ENCODE data around the gene TMUB2.

TMUB2 gene

DNA sequence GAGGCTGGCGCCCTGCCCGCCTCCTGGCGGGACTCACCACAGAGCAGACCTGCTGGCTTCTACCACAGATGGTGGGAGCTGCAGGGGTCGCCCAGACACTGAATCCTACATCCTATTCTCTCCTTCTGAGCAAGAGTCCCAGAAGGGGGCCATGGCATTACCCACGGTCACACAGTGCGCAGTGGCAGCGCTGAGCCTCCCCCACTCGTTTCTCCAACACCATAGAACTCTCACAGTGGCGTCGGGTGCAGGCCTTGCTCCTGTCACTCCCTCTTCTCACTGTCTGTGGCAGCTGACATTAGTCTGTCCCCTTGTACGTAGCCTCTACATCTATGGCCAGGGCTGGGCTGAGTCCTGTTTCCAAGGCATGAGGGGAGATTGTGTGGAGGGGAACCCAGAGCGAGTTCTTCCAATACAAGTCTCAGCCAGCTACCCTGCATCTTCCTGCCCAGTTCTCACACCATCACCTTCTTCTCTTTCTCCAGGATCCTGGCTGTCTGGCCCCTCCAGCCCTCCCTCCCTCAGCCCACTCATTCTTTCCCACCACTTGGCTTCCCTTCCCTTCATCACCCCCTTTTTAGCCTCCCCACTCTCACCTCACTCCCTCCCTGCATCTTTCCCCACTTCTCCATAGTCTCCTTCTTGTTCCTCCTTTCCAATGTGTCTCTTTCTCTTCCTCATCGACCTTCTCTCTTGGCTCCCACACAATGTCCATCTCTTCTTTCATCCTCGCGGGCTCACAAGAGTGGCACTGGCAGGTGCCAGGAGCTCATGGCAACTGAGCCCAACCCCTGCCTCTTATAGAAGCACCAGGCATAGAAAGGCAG is 26.8 kb downstream of the TMUB2 start:
- Histone ChIP-seq H3K9me3 (ENCODE audit: low read length) (no peaks in the 10 kb centered on the region), H3K4me3 (ENCODE audit: low read depth, low read length, poor library complexity, severe bottlenecking) (no peak overlapping the region), H3K27me3 (ENCODE audit: insufficient read depth, low read length) (no peaks in the 10 kb centered on the region), H2AFZ (ENCODE audit: low read length) (no peak overlapping the region), H3K4me2 (ENCODE audit: low read length) (no peak overlapping the region), H3F3A (ENCODE audit: insufficient read depth, low read length) (no peaks in the 10 kb centered on the region), H3K9me2 (ENCODE audit: low read depth, low read length) (no peaks in the 10 kb centered on the region), H4K20me1 (ENCODE audit: insufficient read depth, low read length) (no peaks in the 10 kb centered on the region), H3K4me1 (ENCODE audit: insufficient read depth, low read length, severe bottlenecking) (peaks cover 62% of the 10 kb centered on the region), H3K9ac (ENCODE audit: low read length) (no peak overlapping the region), H3K79me2 (ENCODE audit: insufficient read depth, low read length) (peaks cover 19% of the 10 kb centered on the region), H3K36me3 (ENCODE audit: insufficient read depth, low read length) (peaks cover 77% of the 10 kb centered on the region), H3K27ac (ENCODE audit: low read depth, low read length, poor library complexity, severe bottlenecking) (peak overlapping the region; percentile 21)
- TF ChIP-seq, protein P1, sequence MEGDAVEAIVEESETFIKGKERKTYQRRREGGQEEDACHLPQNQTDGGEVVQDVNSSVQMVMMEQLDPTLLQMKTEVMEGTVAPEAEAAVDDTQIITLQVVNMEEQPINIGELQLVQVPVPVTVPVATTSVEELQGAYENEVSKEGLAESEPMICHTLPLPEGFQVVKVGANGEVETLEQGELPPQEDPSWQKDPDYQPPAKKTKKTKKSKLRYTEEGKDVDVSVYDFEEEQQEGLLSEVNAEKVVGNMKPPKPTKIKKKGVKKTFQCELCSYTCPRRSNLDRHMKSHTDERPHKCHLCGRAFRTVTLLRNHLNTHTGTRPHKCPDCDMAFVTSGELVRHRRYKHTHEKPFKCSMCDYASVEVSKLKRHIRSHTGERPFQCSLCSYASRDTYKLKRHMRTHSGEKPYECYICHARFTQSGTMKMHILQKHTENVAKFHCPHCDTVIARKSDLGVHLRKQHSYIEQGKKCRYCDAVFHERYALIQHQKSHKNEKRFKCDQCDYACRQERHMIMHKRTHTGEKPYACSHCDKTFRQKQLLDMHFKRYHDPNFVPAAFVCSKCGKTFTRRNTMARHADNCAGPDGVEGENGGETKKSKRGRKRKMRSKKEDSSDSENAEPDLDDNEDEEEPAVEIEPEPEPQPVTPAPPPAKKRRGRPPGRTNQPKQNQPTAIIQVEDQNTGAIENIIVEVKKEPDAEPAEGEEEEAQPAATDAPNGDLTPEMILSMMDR (IDR thresholded peaks at IDR 0.05; ENCODE audit: low read length), result no peak
- no peak for TF ChIP-seq EZH2 (IDR thresholded peaks at IDR 0.05; ENCODE audit: borderline replicate concordance, low read length)

DNA sequence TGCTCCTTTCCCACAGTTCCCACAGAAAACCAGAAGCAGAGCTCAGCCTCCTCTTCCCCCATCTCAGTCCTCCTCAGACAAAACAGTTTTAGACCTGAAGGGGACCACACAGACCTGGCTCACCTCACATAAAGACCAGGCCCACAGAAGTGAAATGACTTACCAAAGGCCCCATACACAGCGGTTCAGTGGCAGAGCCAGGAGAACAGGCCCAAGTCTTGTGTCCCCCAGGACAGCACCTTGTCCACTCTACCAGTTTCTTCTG is 27.4 kb downstream of the TMUB2 start:
- Histone ChIP-seq H3K36me3 (ENCODE audit: insufficient read depth, low read length) (peaks cover 72% of the 10 kb centered on the region), H3K4me1 (ENCODE audit: insufficient read depth, low read length, severe bottlenecking) (peaks cover 62% of the 10 kb centered on the region), H4K20me1 (ENCODE audit: insufficient read depth, low read length) (no peaks in the 10 kb centered on the region), H3K27ac (ENCODE audit: low read depth, low read length, poor library complexity, severe bottlenecking) (no peak overlapping the region), H3K9me3 (ENCODE audit: low read length) (no peaks in the 10 kb centered on the region), H3K9ac (ENCODE audit: low read length) (no peak overlapping the region), H3K4me2 (ENCODE audit: low read length) (no peak overlapping the region), H3K27me3 (ENCODE audit: insufficient read depth, low read length) (no peaks in the 10 kb centered on the region), H3K4me3 (ENCODE audit: low read depth, low read length, poor library complexity, severe bottlenecking) (no peak overlapping the region), H3K79me2 (ENCODE audit: insufficient read depth, low read length) (peaks cover 19% of the 10 kb centered on the region), H2AFZ (ENCODE audit: low read length) (no peak overlapping the region), H3F3A (ENCODE audit: insufficient read depth, low read length) (no peaks in the 10 kb centered on the region), H3K9me2 (ENCODE audit: low read depth, low read length) (no peaks in the 10 kb centered on the region)
- TF ChIP-seq EZH2 (IDR thresholded peaks at IDR 0.05; ENCODE audit: borderline replicate concordance, low read length), result no peak
- TF ChIP-seq, protein P1 (IDR thresholded peaks at IDR 0.05; ENCODE audit: low read length), result no peak

DNA sequence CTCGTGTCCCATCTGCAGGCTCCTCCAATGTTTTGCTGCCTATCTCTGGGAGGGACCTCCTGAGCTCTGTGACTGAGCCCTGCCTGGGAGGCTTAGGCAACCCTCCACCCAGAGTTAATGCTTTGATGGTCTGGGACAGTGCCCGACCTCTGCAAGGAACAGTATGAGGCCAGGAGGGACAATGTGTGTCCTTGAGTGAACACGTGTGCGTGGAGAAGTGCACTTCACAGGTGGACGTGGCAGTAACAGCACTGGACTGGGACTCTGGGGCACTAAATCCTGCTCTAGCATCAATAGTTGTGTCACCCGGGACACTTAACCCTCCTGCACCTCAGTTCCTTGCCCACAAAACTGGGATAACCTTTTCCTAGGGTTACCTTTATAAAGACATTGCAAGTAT is 28.1 kb downstream of the TMUB2 start:
- H3F3A ChIP-seq (ENCODE audit: insufficient read depth, low read length), result no peaks in the 10 kb centered on the region
- peaks cover 64% of the 10 kb centered on the region for H3K36me3 ChIP-seq (ENCODE audit: insufficient read depth, low read length)
- peaks cover 19% of the 10 kb centered on the region for H3K79me2 ChIP-seq (ENCODE audit: insufficient read depth, low read length)
- no peak overlapping the region for H3K4me2 ChIP-seq (ENCODE audit: low read length)
- peak overlapping the region; percentile 93 for H3K27ac ChIP-seq (ENCODE audit: low read depth, low read length, poor library complexity, severe bottlenecking)
- no peaks in the 10 kb centered on the region for H3K9me3 ChIP-seq (ENCODE audit: low read length)
- H4K20me1 ChIP-seq (ENCODE audit: insufficient read depth, low read length), result no peaks in the 10 kb centered on the region
- H3K4me1 ChIP-seq (ENCODE audit: insufficient read depth, low read length, severe bottlenecking), result peaks cover 59% of the 10 kb centered on the region
- TF ChIP-seq, protein P1 (IDR thresholded peaks at IDR 0.05; ENCODE audit: low read length), result no peak
- TF ChIP-seq EZH2 (IDR thresholded peaks at IDR 0.05; ENCODE audit: borderline replicate concordance, low read length), result no peak
- H3K9me2 ChIP-seq (ENCODE audit: low read depth, low read length), result no peaks in the 10 kb centered on the region
- no peak overlapping the region for H2AFZ ChIP-seq (ENCODE audit: low read length)
- H3K9ac ChIP-seq (ENCODE audit: low read length), result no peak overlapping the region
- H3K27me3 ChIP-seq (ENCODE audit: insufficient read depth, low read length), result no peaks in the 10 kb centered on the region
- no peak overlapping the region for H3K4me3 ChIP-seq (ENCODE audit: low read depth, low read length, poor library complexity, severe bottlenecking)

All from OCI-LY1 (cell line).